GM12892 (cell line): ENCODE measurements around the gene SMOC2.

Experiments used
- POLR2A ChIP-seq: IDR thresholded peaks from 2 replicates; pipeline ENCODE4 v1.6.1; 2011; ENCODE audit warnings: low read depth, low read length, control low read depth
- POLR2AphosphoS5 ChIP-seq: IDR thresholded peaks from 2 replicates; pipeline ENCODE4 v1.6.1; 2011; ENCODE audit warnings: low read depth, low read length, control low read depth
- TAF1 ChIP-seq: IDR thresholded peaks from 2 replicates; pipeline ENCODE4 v1.6.1; 2011; ENCODE audit warnings: low read depth, mild to moderate bottlenecking, control low read depth, low read length, borderline replicate concordance

DNA sequence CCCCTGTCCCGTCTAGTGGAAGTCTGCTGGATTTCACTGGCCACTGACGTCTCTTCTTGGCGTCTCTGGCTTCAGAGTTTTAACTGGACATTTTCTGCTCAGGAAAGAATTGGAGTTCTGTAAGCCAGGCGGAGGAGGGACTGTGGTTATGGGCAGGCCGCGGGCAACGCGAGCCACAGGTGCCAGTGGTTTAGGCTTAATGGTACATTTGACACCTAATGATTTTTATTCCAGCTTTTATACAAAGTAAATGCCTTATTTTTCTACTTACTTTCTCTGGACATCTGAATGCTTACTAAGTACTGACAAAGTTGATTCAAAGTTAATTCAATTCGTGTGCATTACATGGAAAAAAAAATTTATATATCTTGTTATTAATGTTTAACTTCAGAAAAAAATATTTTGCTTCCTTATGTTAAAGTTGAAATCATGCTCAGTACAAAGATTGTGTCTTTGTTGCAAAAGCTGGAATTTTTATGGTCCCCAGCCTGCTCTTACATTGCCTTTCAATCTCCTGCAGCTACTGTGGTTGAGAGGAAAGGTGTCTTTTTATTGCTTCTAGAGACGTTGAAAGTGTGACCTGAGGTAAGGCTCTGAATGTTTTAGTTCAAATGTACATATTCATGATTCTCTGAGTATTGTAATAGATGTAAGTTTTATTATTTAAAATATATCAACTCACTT lies 231.0 kb downstream of the SMOC2 start:
- TF ChIP-seq POLR2A (no peak), TAF1 (no peak), POLR2AphosphoS5 (no peak)
